Fibroblast of mammary gland (primary cell): Measurements from ENCODE around the gene NEDD4.

ENCODE experiments used
- DNase-seq: peaks from one replicate; pipeline ENCODE4 v3.0.0-alpha.2; 2010; ENCODE audit warnings: low read depth
- H3K4me3 ChIP-seq: 2 replicates; pipeline ENCODE4 v1.5.1; 2011; ENCODE audit warnings: low read depth, mild to moderate bottlenecking, low read length, moderate library complexity; ENCODE audit not compliant: control insufficient read depth
- CTCF ChIP-seq: conservative IDR thresholded peaks from 2 replicates; pipeline ENCODE4 v1.5.1; 2011; ENCODE audit warnings: low read depth, low read length, inconsistent platforms; ENCODE audit not compliant: control insufficient read depth, insufficient read depth

The NEDD4 gene

GRCh38 chr15:55907797-55908196 is 85.6 kb downstream of the NEDD4 start:
- no peak for TF ChIP-seq CTCF
- H3K4me3 ChIP-seq, result no peak overlapping the region
- peak; percentile 98 for DNase-seq

GRCh38 chr15:55902981-55903380 is 90.4 kb downstream of the NEDD4 start:
- DNase-seq, result no peak
- no peak for TF ChIP-seq CTCF
- H3K4me3 ChIP-seq, result no peak overlapping the region

GRCh38 chr15:55900019-55900418 is 93.4 kb downstream of the NEDD4 start:
- no peak for DNase-seq
- TF ChIP-seq CTCF, result no peak

GRCh38 chr15:55899537-55899936 is 93.9 kb downstream of the NEDD4 start:
- DNase-seq, result no peak
- TF ChIP-seq CTCF, result no peak
- no peak overlapping the region for H3K4me3 ChIP-seq

More at GRCh38 chr15:55900019-55900418, 93.4 kb downstream of the NEDD4 start:
- no peak overlapping the region for H3K4me3 ChIP-seq

- DNase-seq, result peak; percentile 62
- H3K4me3 ChIP-seq, result no peak overlapping the region
- peak; percentile 86 for TF ChIP-seq CTCF
These were observed 95.7 kb downstream of the NEDD4 start for GRCh38 chr15:55897560-55898336.

- H3K4me3 ChIP-seq, result no peak overlapping the region
- TF ChIP-seq CTCF, result no peak
- no peak for DNase-seq
These were observed 98.9 kb downstream of the NEDD4 start for GRCh38 chr15:55894399-55894965.
